HG03045 (cell line): ENCODE measurements around the gene HGFAC.
"Not testable (repeated sequence)": the region's sequence is repeated elsewhere in the genome, so short reads cannot be mapped to it uniquely, and the experiment has no call there.

Experiments
- ATAC-seq: cut with Tn5 transposase; IDR thresholded peaks from one replicate; pipeline ENCODE4 v1.9.1; 2021; ENCODE audit warnings: mild to moderate bottlenecking, moderate library complexity; ENCODE audit not compliant: unreplicated experiment

HGFAC gene

DNA sequence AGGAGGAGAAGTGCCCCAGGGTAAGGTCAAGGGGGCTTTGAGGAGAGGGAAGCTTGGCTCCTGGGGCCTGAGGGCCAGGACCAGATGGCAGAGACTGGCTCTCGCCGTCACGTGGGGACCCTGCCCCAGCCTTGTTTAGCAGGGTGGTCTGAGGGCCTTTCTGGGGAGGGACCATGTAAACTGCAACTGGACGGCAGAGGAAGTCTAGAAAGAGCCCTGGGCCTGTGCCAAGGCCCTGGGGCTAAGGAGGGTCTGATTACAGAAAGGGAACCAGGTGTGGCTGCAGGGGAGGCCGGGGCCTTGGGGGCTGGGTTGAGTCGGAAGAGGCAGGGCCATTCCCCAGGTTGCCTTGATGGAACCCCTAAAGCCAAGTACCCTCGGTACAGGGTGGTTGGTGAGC, 1.8 kb upstream of the HGFAC start:
- no peak for ATAC-seq

DNA sequence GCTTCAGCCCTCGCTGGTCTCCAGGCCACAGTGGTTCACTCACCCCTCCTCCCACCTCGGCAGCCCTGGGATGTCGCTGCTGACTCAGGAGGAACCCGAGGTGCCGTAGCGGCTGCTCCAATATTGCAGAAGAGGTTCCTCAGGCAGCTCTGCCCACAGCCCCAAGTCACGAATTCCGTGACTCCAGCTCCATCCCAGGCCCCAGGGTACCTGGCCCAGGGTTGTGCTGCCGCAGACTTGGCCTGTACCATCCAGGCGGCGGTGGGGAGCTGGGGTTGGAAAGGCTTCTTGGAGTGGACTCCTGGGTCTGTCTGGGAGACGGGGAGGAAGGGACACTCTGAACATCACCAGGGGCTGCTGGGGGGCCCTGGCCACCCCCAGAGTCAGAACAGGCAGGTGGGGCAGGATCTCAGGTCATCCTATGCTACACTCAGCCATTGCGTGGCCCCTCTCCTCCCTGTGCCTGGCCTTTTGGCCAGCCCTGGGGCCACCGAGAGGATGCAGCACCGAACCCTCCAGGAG, 728 bp upstream of the HGFAC start:
- no peak for ATAC-seq

GRCh38 chr4:3442460-3442958, 741 bp downstream of the HGFAC start:
- ATAC-seq: no peak

DNA sequence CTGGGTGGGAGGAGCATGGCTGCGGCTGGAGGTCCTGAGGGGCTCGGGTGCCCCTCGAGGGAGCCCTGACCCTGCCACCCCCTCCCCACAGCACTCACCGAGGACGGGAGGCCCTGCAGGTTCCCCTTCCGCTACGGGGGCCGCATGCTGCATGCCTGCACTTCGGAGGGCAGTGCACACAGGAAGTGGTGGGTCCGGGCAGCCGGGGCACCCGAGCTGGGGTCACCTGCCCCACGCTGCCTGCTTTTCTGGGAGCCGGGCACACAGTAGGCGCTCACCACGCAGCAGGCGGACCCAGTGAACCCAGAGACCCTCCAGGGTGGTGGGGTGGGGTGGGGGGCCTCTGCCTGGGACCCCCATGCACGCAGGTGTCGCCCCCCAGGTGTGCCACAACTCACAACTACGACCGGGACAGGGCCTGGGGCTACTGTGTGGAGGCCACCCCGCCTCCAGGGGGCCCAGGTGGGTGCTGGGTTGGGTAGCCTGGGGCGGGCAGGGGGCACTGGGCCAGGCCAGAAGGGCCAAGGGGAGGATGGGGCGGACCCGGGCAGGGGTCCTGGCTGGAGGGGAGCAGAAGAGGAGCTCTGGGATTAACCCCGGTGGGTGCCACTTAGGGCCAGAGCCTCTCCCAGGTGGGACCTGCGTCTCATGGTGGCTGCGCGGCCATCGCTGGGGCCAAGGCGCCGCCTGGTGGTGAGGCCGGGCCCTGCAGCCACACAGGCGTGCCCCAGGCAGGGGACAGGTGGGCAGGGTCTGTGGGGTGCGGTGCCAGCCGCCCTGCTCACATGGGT, 1.4 kb downstream of the HGFAC start:
- ATAC-seq: no peak

GRCh38 chr4:3443750-3444309, 2.1 kb downstream of the HGFAC start:
- no peak for ATAC-seq

GRCh38 chr4:3444351-3445110, 2.8 kb downstream of the HGFAC start:
- ATAC-seq: no peak

- ATAC-seq: no peak
Observed at GRCh38 chr4:3445111-3445820, 3.5 kb downstream of the HGFAC start.

DNA sequence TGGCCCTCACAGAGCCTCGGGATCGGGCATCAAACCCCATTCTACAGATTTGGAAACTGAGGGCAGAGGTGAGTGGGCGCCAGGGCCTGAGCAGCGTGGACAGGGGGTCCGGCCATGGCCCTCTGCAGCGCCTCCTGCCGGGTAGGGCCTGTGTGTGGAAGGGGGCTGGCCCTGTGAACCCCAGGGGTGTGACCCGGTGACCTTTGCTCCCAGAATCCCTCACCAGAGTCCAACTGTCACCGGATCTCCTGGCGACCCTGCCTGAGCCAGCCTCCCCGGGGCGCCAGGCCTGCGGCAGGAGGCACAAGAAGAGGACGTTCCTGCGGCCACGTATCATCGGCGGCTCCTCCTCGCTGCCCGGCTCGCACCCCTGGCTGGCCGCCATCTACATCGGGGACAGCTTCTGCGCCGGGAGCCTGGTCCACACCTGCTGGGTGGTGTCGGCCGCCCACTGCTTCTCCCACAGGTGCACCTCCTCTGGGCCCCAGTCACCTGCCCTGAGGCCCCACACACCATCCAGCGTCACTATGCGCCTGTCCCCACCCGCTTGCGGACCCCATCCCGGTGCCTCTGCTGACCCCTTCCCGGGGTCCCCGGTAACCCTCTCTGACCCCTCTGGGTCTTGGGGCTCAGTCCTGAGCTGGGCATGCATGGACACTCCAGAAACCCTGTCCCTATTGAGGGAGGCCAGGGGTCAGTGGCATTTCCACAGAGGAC, 4.2 kb downstream of the HGFAC start:
- no peak for ATAC-seq

DNA sequence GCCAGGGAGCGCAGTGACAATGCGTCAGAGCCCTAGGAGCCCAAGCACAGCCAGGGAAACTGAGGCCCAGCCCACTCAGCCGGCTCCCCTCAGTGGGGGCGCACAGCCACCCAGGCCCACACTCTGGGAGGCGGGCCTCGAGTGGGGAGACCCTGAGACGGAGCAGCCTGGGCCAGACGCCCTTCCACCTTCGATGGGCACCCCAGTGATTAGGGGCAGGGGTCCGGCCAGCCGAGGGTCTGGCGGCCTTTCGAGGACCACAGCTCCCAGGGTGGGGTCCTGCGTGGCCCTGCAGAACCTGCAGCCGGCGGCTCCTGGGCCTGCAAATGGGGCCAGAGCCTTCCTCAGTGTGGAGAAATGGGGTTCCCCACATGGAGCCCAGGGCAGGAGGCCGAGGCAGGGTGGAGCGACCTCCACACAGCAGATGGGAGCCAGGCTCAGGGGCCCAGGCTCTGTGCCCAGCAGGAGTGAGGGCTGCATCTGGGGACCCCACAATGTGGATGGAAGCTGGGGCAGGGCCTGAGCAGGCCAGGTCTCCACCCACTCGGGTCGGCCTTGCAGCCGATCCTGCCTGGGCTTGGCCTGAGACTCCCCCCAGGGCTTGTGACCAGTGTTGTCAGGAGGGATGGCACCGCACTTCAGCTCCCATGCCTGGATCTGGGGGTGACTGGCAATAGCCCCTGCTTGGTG, 5.0 kb downstream of the HGFAC start:
- no peak for ATAC-seq

DNA sequence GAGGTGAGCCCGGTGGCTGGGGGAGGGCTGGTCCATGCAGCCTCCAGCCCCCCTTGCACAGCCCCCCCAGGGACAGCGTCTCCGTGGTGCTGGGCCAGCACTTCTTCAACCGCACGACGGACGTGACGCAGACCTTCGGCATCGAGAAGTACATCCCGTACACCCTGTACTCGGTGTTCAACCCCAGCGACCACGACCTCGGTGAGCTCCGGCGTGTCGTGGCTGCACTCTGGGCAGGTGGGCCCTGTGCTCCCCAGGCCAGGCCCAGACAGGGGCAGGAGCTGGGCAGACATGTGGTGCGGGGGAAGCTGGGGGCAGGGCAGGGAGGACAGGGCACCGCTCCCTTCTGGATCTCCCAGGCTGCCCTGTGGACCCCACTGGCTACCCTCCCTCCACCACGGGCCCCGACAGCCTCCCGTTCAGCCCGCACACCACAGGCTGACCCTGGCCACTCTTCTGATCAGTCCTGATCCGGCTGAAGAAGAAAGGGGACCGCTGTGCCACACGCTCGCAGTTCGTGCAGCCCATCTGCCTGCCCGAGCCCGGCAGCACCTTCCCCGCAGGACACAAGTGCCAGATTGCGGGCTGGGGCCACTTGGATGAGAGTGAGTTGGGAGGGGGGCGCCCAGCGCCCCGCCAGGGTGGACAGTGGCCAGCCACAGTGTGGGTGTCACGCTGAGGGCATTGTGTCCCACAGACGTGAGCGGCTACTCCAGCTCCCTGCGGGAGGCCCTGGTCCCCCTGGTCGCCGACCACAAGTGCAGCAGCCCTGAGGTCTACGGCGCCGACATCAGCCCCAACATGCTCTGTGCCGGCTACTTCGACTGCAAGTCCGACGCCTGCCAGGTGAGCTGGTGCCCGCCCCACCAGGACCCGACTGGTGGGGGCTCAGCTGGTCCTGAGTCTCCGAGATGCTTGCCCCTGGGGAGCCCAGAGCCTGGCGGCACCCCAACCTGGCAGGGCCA, 5.9 kb downstream of the HGFAC start:
- no peak for ATAC-seq

- no peak for ATAC-seq
Observed at GRCh38 chr4:3449047-3449573, 7.3 kb downstream of the HGFAC start.

- no peak for ATAC-seq
Observed at GRCh38 chr4:3449574-3450534, 8.1 kb downstream of the HGFAC start.

DNA sequence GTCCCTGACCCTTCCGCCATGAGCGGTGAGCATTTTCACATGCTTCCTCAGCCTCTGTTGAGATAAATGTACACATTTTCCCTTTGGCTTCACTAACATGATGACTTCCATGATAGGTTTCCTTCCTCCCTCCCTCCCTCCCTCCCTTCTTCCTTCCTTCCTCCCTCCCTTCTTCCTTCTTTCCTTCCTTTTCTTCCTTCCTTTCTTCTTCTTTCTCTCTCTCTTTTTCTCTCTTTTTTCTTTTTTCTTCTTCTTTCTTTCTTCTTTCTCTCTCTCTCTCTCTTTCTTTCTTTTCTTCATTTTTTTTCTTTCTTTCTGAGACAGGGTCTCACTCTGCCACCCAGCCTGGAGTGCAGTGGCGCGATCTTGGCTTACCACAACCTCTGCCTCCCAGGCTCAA, 8.9 kb downstream of the HGFAC start:
- ATAC-seq: no peak

DNA sequence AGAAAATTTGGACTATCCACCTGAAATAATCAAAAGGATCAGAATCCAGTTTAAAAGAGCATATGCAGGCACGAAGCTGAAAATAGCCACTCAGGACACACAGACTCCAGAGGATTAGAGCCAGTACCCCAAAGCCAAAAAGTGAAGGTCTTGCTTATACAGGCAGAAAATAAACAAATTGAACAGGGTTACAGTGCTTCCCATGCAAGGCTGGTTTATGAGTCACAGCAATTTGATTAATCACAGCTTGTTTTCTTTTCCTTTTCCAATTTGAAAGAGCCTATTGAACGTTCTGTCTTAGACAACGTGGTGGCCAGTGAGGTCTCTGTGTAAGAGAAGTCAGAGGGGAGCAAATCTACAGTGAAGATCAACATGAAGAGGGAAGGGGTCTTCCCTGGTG, 10.2 kb downstream of the HGFAC start:
- no peak for ATAC-seq

DNA sequence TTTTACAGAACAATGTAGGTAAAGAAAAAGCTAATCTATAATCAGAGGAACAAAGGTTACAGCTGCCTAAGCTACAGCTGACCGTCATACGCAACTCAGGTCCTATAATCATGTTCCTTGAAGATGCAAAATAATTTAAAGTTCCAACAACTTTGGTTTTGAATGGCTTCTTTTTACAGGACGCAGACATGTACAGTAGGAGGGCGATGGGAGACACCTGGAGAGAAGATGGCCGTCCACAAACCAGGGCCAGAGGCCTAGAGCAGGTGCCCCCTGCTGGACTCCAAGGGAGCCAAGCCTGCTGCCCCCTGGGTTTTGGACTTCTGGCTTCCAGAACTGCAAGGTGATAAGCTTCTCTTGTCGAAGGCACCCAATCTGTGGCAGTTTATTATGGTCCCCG, 10.6 kb downstream of the HGFAC start:
- no peak for ATAC-seq

DNA sequence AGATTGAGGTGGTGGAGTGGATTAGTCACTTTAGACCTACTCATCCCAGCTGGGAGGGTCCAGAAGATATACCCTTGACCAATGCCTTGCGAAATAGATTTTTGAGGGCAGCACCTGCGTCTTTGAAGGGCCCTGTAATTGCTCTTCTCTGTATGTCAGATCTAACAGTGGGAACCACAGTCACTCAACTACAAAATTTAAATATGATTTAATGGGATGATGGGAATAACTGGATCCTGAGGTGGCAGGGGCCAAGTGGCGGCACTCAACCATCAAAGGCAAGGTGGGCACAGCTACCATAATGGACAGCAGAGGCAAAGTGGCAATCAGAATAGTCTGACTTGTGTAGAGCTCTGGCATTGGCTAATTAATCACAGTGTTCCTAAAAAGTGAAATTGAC, 13.8 kb downstream of the HGFAC start:
- ATAC-seq: not testable (repeated sequence)

DNA sequence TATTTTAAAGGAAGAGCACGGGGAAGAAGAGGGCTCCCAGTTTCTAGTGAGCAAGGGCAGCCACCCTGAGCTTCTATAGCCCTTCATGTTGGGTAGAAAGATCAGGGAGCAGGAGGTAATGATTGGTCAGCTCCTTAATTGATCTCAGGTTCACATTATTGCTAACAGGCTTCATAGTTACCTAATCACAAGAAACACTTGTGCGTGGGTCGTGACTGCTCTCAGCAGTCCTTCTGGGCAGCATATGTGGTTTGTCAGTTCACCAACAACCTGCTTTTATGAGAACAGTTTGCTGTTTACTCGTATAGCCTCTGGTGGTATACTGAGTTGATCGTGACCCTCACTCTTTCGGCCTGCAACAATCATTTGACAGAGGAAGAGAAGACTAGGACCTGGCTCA, 16.6 kb downstream of the HGFAC start:
- ATAC-seq: no peak
